Activated naive CD8-positive, alpha-beta T cell (primary cell): ENCODE results near the gene DGCR2.
"Not testable (repeated sequence)": the region's sequence is repeated elsewhere in the genome, so short reads cannot be mapped to it uniquely, and the experiment has no call there.

Experiments
- H3K27ac Mint-ChIP-seq: one replicate; pipeline ENCODE4 v1.8.0; 2021; ENCODE audit warnings: mixed read lengths
- H3K27me3 Mint-ChIP-seq: one replicate; pipeline ENCODE4 v1.8.0; 2021; ENCODE audit warnings: mixed read lengths
- H3K36me3 Mint-ChIP-seq: one replicate; pipeline ENCODE4 v1.8.0; 2021; ENCODE audit warnings: mixed read lengths
- H3K4me1 Mint-ChIP-seq: one replicate; pipeline ENCODE4 v1.8.0; 2021; ENCODE audit warnings: low read depth, mixed read lengths
- H3K4me3 Mint-ChIP-seq: one replicate; pipeline ENCODE4 v1.8.0; 2021; ENCODE audit warnings: mild to moderate bottlenecking, mixed read lengths
- H3K9me3 Mint-ChIP-seq: one replicate; pipeline ENCODE4 v1.8.0; 2021; ENCODE audit warnings: low read depth, mixed read lengths

The DGCR2 gene

DNA sequence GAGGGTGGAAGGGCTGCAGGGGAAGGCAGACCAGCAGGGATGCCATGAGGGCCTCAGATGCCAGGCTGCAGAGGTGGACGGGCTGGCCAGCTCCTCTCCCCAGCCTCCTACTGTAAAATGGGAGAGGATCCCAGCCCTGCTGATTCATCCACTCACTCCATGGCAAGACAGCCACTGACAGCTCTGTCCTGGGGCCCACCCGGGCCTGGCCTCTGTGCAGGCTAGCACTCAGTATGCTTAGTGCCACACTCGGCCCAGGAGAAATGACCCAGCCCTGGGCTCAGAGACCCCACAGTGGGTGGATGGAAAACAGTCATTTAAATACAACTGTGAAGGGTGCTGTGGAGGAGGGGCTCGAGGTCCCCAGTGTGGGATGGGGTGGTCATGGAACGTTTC, 94.2 kb downstream of the DGCR2 start:
- H3K36me3 Mint-ChIP-seq, H3K4me1 Mint-ChIP-seq, H3K9me3 Mint-ChIP-seq, H3K4me3 Mint-ChIP-seq, H3K27me3 Mint-ChIP-seq, H3K27ac Mint-ChIP-seq: not testable (repeated sequence)

DNA sequence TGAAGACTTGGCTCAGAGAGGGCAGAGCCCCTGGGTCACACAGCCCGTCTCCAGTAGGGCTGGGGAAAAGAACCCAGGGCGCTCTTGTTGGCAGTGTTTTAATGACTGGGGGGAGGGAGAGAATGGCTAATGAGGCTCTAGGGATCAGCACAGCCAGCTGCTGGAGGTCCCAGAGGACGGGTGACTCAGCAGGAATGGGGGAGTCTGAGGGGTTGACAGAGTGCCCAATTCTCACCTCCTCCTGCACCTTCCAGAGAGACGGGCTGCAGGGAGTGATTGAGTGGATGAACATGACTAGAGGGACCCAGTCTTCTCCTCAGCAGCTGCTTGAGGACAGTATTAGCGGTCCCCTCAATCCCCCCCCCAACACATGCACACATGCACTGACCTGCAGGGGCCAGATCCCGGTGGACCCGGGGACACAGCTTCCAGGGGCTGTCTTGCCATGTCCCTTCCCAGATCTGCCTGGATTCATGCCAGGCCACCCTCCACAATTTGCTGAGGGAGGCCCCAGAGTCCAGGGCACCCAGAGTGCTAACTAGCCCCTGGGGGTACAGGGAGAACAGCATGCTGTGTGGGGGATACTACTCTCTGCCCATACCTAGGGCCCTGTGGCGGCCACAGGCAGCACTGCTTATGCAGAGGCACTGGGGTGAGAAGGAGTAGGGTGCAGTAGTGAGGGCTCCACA, 94.7 kb downstream of the DGCR2 start:
- not testable (repeated sequence) for H3K27me3 Mint-ChIP-seq, H3K9me3 Mint-ChIP-seq, H3K36me3 Mint-ChIP-seq, H3K4me3 Mint-ChIP-seq, H3K4me1 Mint-ChIP-seq, H3K27ac Mint-ChIP-seq

DNA sequence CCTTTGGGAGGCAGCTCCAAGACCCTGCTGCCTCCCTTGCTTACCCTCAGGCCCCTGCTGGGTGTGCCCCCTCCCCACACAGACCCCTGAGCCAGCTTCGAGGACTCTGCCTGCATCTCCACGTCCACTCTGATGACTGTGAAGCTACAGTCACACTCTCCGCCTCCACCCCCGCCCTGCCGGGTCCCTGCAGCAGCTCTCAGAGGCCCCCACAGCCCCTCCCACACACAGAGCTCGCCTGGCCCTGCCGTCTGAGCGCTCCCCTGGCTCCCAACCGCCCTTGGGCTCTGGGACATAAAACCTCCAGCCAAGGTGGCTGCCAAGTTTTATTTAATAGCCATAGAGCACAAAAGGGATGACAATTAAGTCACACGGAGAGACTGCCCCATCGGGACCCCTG, 96.1 kb downstream of the DGCR2 start:
- H3K36me3 Mint-ChIP-seq, H3K4me3 Mint-ChIP-seq, H3K9me3 Mint-ChIP-seq, H3K27ac Mint-ChIP-seq, H3K27me3 Mint-ChIP-seq, H3K4me1 Mint-ChIP-seq: not testable (repeated sequence)

DNA sequence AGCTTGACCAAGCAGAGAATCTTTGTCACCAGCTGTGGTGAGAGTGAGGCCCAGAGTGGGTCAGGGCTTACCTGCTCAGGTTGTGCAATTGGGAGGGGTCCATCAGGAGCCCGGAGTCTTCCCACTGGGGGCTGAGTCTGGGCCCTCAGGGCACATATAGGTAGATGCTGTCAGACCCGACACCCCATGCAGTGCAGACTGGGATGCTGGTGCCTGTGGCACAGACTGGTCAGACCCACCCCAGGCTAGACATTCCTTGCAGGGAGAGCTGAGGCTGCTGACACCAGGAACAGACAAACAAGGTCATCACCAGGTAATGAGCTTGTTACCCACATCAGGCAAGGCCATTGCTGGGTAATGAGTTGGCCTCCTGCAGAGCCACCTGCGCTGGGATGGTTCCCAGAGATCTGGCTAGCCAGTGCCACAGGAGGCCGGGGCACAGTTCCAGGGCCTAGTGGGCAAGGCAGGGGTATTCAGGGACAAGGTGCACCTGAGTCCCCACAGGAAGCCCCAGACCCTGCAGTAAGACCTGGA, 97.2 kb downstream of the DGCR2 start:
- not testable (repeated sequence) for H3K4me3 Mint-ChIP-seq, H3K36me3 Mint-ChIP-seq, H3K27ac Mint-ChIP-seq, H3K9me3 Mint-ChIP-seq, H3K4me1 Mint-ChIP-seq
- peaks cover 14% of the 10 kb centered on the region for H3K27me3 Mint-ChIP-seq

DNA sequence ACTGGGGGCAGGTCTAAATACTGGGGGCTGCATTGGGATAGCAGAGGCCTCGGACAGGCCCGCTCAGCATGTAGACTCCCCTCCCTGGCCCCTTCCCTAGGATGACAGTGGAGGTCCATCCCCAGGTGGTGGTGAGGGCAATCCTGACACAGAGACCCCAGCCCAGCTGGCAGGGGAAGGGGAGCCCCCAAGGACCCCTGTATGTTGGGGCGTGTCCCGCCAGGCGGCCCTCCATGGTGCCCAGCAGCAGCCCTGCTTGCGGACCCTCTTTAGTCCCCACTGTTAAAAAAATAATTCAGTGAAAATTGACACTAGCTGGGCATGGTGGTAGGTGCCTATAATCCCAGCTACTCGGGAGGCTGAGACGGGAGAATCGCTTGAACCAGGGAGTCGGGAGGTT, 98.3 kb downstream of the DGCR2 start:
- H3K27ac Mint-ChIP-seq, H3K36me3 Mint-ChIP-seq, H3K4me3 Mint-ChIP-seq, H3K9me3 Mint-ChIP-seq, H3K4me1 Mint-ChIP-seq: not testable (repeated sequence)
- peaks cover 19% of the 10 kb centered on the region for H3K27me3 Mint-ChIP-seq

GRCh38 chr22:19022755-19023154, 99.5 kb downstream of the DGCR2 start:
- Mint-ChIP-seq H3K4me3 (no peak overlapping the region), H3K36me3 (no peaks in the 10 kb centered on the region), H3K4me1 (peaks cover 5% of the 10 kb centered on the region), H3K9me3 (no peaks in the 10 kb centered on the region), H3K27me3 (peaks cover 23% of the 10 kb centered on the region), H3K27ac (no peak overlapping the region)

GRCh38 chr22:19019679-19020032, 102.6 kb downstream of the DGCR2 start:
- H3K4me1 Mint-ChIP-seq: peaks cover 3% of the 10 kb centered on the region
- H3K9me3 Mint-ChIP-seq: no peaks in the 10 kb centered on the region
- H3K4me3 Mint-ChIP-seq: no peak overlapping the region
- H3K27me3 Mint-ChIP-seq: peaks cover 33% of the 10 kb centered on the region
- H3K36me3 Mint-ChIP-seq: no peaks in the 10 kb centered on the region
- H3K27ac Mint-ChIP-seq: no peak overlapping the region

GRCh38 chr22:19019029-19019678, 103.1 kb downstream of the DGCR2 start:
- no peaks in the 10 kb centered on the region for H3K9me3 Mint-ChIP-seq
- H3K36me3 Mint-ChIP-seq: no peaks in the 10 kb centered on the region
- no peak overlapping the region for H3K4me3 Mint-ChIP-seq
- peaks cover 3% of the 10 kb centered on the region for H3K4me1 Mint-ChIP-seq
- no peak overlapping the region for H3K27ac Mint-ChIP-seq
- H3K27me3 Mint-ChIP-seq: peaks cover 35% of the 10 kb centered on the region

GRCh38 chr22:19018256-19018655, 104.0 kb downstream of the DGCR2 start:
- Mint-ChIP-seq H3K27me3 (peaks cover 38% of the 10 kb centered on the region), H3K27ac (no peak overlapping the region), H3K36me3 (no peaks in the 10 kb centered on the region), H3K4me3 (no peak overlapping the region), H3K9me3 (no peaks in the 10 kb centered on the region), H3K4me1 (peaks cover 3% of the 10 kb centered on the region)

DNA sequence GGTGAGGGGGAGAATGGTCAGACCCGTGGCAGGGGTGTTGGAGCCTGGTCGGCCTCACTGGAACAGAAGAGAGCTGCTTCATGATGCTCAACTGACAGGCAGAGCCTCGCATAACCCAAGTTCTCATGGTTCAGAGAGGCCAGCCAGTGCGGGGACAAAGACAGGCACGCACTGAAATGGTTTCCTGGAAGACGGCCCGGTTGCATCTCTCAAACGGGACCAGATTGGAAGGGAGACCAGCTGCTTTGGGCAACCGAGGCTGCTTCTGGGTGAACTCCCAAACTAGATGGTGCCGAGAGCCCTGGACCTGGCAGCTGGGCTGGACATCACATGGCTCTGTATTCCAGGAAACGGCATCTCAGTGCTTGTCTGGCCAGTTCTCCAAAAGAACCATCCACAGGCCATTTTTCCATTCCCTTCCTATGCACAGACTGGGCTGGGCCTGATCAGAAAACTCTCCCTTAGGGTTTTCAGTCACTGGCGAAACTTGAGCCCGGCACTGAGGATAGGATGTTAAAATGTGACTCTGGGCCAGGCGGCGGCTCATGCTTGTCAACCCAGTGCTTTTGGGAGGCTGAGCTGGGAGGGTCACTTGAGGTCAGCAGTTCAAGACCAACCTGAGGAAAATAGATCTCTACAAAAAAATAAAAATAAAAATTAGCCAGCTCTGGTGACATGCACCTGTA, 106.0 kb downstream of the DGCR2 start:
- Mint-ChIP-seq H3K27ac (no peak overlapping the region), H3K4me1 (no peaks in the 10 kb centered on the region), H3K4me3 (no peak overlapping the region), H3K9me3 (no peaks in the 10 kb centered on the region), H3K36me3 (no peaks in the 10 kb centered on the region), H3K27me3 (peaks cover 40% of the 10 kb centered on the region)

DNA sequence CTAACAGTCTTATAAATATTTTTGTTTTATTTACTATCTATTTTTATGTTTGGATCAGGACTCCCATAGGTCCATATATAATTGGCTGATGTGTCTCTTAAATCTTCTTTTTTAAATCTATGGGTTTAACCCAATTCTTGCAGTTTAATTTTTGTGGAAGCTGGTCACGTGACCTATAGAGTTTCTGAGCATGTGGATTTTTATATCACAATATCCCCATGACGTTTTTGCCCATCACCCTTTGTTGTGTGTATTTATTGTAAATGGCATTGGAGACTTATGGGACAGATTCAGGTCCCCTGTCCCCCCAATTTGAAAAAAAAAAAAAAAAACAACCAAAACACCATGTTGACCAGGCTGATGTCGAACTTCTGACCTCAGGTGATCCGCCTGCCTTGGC, 107.3 kb downstream of the DGCR2 start:
- Mint-ChIP-seq H3K36me3 (no peaks in the 10 kb centered on the region), H3K4me3 (no peak overlapping the region), H3K9me3 (no peaks in the 10 kb centered on the region), H3K27ac (no peak overlapping the region), H3K27me3 (peaks cover 41% of the 10 kb centered on the region), H3K4me1 (no peaks in the 10 kb centered on the region)

DNA sequence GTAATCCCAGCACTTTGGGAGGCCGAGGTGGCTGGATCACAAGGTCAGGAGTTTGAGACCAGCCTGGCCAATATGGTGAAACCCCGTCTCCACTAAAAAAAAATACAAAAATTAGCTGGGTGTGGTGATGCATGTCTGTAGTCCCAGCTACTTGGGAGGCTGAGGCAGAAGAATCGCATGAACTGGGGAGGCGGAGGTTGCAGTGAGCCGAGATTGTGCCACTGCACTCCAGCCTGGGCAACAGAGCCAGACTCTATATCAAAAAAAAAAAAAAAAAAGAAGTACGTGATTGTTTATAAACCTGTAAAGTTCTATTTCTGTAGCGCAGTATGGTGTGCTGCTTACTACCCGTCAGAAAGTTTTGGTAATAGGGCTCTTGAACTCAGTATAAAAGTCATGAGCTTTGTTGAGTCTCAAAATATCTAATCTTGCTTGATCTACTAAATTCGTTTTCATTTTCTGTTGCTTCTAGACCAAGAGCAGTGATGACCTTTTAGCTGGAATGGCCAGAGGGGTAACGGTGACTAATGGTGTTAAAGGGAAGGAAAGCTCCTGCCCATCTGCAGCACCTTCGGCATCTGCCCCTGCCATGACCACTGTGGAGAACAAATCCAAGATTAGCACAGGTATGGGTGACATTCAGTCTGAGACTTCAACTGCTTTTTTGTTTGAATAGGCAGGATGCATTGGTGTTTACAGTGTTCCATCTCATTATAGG, 108.2 kb downstream of the DGCR2 start:
- H3K27me3 Mint-ChIP-seq: peaks cover 37% of the 10 kb centered on the region
- not testable (repeated sequence) for H3K27ac Mint-ChIP-seq, H3K4me1 Mint-ChIP-seq, H3K36me3 Mint-ChIP-seq, H3K4me3 Mint-ChIP-seq, H3K9me3 Mint-ChIP-seq

- not testable (repeated sequence) for H3K36me3 Mint-ChIP-seq, H3K4me3 Mint-ChIP-seq, H3K27ac Mint-ChIP-seq, H3K9me3 Mint-ChIP-seq, H3K4me1 Mint-ChIP-seq
- H3K27me3 Mint-ChIP-seq: peaks cover 35% of the 10 kb centered on the region
Measured at GRCh38 chr22:19013411-19013810, 108.8 kb downstream of the DGCR2 start.

DNA sequence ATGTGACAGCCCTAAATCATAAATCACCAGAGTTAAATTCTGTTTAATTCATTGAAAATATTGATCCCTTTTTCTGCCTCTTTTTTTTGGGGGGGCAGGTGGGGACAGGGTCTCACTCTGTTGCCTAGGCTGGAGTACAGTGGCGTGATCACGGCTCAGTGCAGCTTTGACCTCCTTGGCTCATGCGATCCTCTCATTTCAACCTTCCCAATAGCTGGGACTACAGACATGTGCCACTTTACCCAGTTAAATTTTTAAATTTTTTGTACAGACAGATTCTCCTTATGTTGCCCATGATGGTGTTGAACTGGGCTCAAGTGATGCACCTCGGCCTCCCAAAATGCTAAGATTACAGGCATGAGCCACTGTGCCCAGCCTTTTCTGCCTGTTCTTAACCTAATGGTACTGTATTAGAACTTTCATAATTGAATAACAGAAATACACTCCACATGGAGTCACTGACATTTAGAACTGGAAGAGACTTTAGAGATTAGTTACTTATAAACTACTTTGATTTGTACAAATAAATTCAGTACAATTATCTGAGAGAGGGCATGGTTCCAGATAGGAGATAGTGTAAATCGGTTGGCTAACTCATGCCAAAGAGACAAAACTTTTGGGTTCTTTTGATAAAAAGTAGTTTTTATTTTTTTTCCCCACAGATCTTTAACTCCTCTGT, 109.8 kb downstream of the DGCR2 start:
- H3K27ac Mint-ChIP-seq: no peak overlapping the region
- no peaks in the 10 kb centered on the region for H3K36me3 Mint-ChIP-seq
- peaks cover 32% of the 10 kb centered on the region for H3K27me3 Mint-ChIP-seq
- no peaks in the 10 kb centered on the region for H3K4me1 Mint-ChIP-seq
- no peak overlapping the region for H3K4me3 Mint-ChIP-seq
- H3K9me3 Mint-ChIP-seq: no peaks in the 10 kb centered on the region

GRCh38 chr22:19011611-19012010, 110.6 kb downstream of the DGCR2 start:
- H3K4me1 Mint-ChIP-seq, H3K36me3 Mint-ChIP-seq, H3K27ac Mint-ChIP-seq, H3K9me3 Mint-ChIP-seq, H3K4me3 Mint-ChIP-seq: not testable (repeated sequence)
- H3K27me3 Mint-ChIP-seq: peaks cover 30% of the 10 kb centered on the region
